ENCODE measurements around the gene VWCE.
A peak's percentile ranks its signal among the peaks of the same experiment; 100 is the strongest.

Gene VWCE

DNA sequence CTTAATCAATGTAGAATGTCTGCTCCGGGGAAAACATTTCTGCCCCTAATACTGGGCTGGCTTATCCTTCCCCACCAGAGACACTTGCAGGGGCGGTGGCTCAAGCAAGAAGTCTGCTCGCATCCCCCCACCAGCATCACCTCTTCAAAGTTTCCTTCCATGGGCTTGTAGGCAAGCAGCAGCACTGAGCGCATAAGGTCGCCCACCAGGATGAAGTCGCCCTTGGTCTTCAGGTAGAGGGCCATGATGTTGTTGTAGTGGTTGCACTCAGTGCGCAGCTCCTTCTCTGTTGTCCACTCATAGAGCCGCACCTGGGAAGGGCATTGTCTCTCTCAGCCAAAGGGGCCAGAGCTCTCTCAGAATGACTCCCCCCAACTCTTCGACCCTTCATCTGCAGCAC lies 8.6 kb upstream of the VWCE start:
- H3K36me3 Mint-ChIP-seq: peaks cover 47% of the 10 kb centered on the region
- no peak overlapping the region for H3K4me3 Mint-ChIP-seq
- no peak for ATAC-seq
- H3K27me3 Mint-ChIP-seq: no peaks in the 10 kb centered on the region
- no peaks in the 10 kb centered on the region for H3K9me3 Mint-ChIP-seq
- peaks cover 3% of the 10 kb centered on the region for H3K4me1 Mint-ChIP-seq
- no peak overlapping the region for H3K27ac Mint-ChIP-seq

DNA sequence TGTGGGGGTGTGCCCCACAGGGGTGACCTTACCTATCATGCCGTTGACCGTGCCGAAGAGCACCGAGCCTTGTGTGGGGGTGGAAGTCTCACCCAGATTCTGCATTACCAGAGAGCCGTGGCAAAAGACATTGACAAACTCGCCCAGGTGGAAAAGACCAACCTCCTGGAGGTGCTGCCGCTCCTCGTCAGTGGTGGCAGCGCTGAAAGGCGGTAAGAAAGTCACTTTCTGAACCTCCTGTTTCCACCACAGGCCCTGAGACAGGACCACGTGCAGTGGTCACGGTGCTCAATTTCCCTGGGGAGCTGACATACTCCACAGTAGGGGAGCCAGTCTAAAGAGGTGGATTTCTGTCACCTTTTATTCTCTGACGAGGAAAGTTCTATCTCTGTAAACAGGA lies 7.4 kb upstream of the VWCE start:
- H3K27me3 Mint-ChIP-seq: no peaks in the 10 kb centered on the region
- no peak overlapping the region for H3K4me3 Mint-ChIP-seq
- no peak overlapping the region for H3K27ac Mint-ChIP-seq
- peaks cover 58% of the 10 kb centered on the region for H3K36me3 Mint-ChIP-seq
- H3K4me1 Mint-ChIP-seq: peaks cover 9% of the 10 kb centered on the region
- peak; percentile 61 for ATAC-seq
- no peaks in the 10 kb centered on the region for H3K9me3 Mint-ChIP-seq

DNA sequence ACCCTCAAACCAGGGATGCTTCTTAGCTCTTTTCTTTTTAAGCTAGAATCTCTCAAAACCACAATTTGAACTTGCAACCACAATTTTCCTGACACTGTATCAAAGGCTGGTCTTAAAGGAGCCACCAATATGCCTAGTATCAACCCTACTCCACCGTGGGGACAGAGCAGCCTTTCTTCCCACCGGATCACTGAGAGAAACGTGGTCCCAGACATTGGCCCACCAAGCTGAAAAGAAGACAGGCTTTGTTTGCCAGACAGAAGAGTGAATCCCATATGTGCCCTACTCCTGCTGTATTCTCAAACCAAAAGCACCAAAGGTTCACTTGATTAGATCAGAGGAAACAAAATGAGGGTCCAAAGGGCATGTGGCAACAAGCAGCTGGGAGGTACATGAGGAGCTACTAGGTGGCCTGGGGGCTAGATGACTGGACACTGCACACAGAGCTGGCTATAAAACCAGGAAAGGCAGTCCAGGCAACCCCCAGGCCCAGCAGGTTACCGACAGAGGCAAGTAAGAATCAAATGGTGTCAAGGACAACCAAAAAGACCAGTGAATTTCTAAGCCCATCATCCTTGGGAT lies 3.6 kb upstream of the VWCE start:
- Mint-ChIP-seq H3K9me3 (no peaks in the 10 kb centered on the region), H3K27ac (no peak overlapping the region), H3K36me3 (peaks cover 59% of the 10 kb centered on the region), H3K4me3 (no peak overlapping the region), H3K27me3 (peaks cover 2% of the 10 kb centered on the region), H3K4me1 (peaks cover 32% of the 10 kb centered on the region)
- no peak for ATAC-seq

DNA sequence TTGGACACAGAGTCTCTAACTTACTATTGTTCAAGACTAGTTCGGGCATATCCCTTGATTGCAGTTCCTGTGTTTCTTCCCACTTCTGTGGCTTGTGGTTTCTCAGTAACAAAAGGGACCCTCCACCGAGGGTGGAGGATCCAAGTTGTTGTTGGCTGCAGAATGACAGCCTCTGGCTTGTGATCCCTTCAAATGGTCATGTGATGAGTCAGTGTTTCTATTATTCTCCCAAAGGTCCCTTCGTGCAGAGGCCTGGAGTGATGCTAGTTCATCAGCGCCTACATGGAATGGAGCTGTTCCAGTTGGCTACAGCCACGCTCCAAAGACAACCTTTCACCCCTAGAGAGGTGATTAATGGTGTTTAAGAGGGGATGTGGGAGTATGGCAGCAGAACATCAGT lies 2.6 kb upstream of the VWCE start:
- ATAC-seq: no peak
- no peaks in the 10 kb centered on the region for H3K9me3 Mint-ChIP-seq
- H3K27me3 Mint-ChIP-seq: peaks cover 12% of the 10 kb centered on the region
- no peak overlapping the region for H3K27ac Mint-ChIP-seq
- H3K4me1 Mint-ChIP-seq: peaks cover 38% of the 10 kb centered on the region
- peaks cover 57% of the 10 kb centered on the region for H3K36me3 Mint-ChIP-seq
- H3K4me3 Mint-ChIP-seq: peak overlapping the region; percentile 6

DNA sequence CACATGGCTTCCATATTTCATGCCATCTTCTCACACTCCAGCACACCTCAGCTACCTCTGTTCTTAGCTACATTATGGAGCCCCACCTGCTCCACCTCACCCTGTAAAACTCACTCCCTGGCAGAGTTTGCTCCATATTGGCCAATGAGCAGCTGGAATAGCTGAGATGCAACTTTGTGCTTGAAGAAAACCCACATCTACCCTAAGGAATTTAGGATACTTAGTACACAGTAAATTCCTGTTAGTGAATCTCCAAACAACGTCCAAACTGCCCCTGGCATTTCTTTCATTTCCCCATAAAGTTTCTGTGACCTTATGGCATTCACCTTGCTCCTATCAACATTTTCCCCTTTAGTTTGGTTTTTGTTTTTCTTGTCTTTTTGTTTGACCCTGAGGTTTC lies 2.2 kb upstream of the VWCE start:
- peaks cover 16% of the 10 kb centered on the region for H3K27me3 Mint-ChIP-seq
- peaks cover 54% of the 10 kb centered on the region for H3K36me3 Mint-ChIP-seq
- no peak for ATAC-seq
- peaks cover 38% of the 10 kb centered on the region for H3K4me1 Mint-ChIP-seq
- peak overlapping the region; percentile 6 for H3K4me3 Mint-ChIP-seq
- no peaks in the 10 kb centered on the region for H3K9me3 Mint-ChIP-seq
- no peak overlapping the region for H3K27ac Mint-ChIP-seq

DNA sequence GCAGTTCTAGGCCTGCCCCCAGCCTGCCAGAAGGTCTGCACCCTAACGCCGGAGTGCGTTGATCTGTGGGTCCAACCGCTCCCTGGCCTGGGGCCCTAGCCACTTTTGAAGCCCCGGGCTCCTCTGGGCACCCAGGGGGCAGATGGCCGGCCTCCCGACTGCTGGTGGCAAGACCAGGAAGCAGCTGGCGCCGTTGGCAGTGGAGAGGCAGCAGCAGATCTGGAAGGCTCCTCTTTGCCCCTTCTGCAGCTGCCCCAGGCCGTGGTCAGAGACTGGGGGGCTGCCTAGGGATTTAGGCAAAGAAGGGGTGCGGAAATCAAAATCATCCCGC lies 445 bp upstream of the VWCE start:
- no peak for ATAC-seq
- peaks cover 36% of the 10 kb centered on the region for H3K36me3 Mint-ChIP-seq

DNA sequence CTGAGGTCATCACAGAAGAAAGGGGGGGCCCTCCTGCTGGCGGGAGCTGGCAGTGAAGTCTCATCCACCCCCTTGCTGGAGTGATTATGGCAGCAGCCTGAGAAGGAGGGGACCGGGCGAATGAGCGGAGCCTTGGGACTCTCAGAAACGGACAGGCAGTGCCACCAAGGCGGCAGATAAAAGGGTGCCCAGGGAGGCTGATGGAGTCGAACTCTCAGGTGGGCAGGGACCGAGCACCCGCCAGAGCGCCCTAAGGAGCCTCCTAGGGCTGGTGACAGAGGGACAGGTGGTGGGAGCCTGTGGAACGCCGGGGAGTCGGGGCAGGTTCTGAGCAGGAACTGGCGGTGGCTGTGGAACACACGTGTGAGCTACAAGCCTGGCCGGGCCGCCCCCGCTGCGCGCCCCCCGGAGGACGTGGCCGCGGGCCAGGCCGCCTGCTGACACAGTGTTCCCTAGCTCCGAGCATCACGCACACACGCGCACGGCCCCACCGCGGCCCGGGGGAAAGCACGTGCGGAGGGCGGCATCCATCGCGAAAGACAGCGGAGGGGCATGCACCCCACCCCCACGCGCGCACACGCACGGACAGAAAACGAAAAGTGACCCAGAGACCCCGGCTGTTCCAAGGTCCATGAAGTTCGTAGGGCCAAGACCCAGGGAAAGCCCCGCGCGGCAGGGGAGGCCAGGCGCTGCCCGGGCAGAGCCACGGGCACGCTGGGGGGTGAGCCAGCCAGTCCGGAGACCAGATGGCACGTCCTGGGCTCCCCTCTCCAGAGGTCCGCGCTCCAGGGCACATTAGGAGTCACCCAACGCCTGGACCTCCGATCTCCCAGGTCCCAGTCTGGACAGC lies 1.0 kb downstream of the VWCE start:
- Mint-ChIP-seq H3K4me1 (peaks cover 38% of the 10 kb centered on the region), H3K27ac (peak overlapping the region; percentile 89), H3K9me3 (no peaks in the 10 kb centered on the region), H3K36me3 (peaks cover 23% of the 10 kb centered on the region), H3K4me3 (peak overlapping the region; percentile 81), H3K27me3 (peaks cover 20% of the 10 kb centered on the region)
- ATAC-seq: peak; percentile 71

More for the DNA sequence above, 445 bp upstream of the VWCE start:
- H3K27me3 Mint-ChIP-seq: peaks cover 20% of the 10 kb centered on the region
- no peak overlapping the region for H3K27ac Mint-ChIP-seq
- H3K4me1 Mint-ChIP-seq: peaks cover 38% of the 10 kb centered on the region
- peak overlapping the region; percentile 26 for H3K4me3 Mint-ChIP-seq
- no peaks in the 10 kb centered on the region for H3K9me3 Mint-ChIP-seq

DNA sequence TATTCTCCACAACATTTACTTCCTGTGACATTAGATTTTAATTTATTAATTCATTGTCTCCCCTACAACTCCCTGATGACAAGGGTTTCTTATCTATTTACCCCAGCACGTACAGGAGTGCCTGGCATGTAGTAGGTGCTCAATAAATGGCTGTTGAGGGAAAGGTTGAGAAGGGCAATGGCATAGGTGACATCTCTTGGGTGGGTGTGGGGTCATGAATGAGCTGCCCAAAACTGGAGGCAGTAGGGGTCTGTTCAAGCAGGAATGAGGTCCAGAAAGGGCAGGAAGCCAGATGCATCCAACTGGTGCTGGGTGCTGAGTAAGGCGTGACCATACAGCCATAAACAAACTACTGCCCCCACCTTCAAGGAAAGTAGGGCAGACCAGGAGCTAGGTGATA lies 2.8 kb downstream of the VWCE start:
- ATAC-seq: no peak
- Mint-ChIP-seq H3K27me3 (peaks cover 20% of the 10 kb centered on the region), H3K27ac (no peak overlapping the region), H3K36me3 (peaks cover 7% of the 10 kb centered on the region), H3K4me1 (peaks cover 27% of the 10 kb centered on the region), H3K4me3 (no peak overlapping the region), H3K9me3 (no peaks in the 10 kb centered on the region)

DNA sequence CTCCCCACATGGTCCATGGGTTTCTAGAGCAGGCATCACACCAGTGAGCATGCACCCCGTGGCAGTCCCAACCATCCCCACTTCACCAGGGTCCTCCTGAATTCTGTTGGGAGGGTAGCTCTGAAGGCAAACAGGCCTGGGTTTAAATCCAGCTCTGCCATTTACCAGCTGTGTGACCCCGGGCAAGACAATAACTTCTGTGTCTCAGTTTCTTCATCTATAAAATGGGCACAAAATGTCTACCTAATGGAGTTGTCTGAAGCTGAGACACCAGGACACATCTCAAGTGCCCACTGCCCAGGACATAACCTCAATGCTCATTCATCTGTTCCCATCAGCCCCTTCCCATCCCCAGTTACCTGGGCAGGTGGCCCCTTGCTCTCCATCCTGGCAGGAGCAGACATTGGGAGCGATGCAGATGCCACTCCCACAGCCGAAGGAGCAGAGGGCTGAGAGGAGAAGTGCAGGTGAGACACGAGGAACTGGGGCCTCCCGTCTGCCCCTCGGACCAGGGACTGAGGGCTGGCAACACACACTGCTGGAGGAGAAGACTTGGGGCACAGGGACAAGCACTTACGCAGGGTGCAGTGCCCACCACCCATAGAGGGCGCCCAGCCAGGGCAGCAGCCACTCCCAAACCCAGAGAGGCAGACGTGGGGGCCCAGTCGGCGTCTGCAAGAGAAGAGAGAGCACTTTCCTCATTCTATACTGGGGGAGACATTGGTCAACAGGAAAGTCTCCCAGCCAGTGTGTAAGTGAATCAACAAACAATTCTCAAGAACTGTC lies 4.0 kb downstream of the VWCE start:
- Mint-ChIP-seq H3K36me3 (no peaks in the 10 kb centered on the region), H3K27me3 (peaks cover 20% of the 10 kb centered on the region), H3K4me1 (peaks cover 19% of the 10 kb centered on the region), H3K4me3 (no peak overlapping the region), H3K27ac (no peak overlapping the region), H3K9me3 (no peaks in the 10 kb centered on the region)
- ATAC-seq: no peak

DNA sequence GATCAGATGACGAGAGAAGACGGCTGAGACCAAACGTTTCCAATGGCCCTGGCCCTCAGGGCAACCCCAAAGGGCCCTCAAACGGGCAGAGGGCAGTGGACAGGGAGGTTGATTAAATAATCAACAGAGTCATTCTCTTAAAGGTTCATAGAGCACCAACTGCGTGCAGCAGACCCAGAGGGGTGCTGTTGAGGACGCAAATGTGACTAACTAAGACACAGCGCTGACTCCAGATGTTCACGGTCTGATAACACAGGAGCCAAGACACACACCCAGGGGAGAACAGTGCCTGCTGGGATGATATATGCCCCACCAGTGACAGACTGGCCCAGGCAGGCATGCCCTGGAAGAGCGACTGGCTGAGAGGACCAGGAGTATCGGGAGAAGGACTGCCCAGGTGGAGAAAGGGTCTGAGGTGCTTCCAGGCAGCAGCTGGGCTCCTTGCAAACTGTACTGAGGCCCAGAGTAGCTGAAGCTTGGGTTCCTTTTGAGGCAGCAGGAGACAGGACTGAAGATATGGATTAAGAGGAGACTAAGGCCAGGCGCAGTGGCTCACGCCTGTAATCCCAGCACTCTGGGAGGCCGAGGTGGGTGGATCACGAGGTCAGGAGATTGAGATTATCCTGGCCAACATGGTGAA lies 7.7 kb downstream of the VWCE start:
- Mint-ChIP-seq H3K4me3 (no peak overlapping the region), H3K27ac (no peak overlapping the region), H3K9me3 (peaks cover 2% of the 10 kb centered on the region), H3K4me1 (no peaks in the 10 kb centered on the region), H3K27me3 (peaks cover 5% of the 10 kb centered on the region), H3K36me3 (peaks cover 9% of the 10 kb centered on the region)
- ATAC-seq: no peak

DNA sequence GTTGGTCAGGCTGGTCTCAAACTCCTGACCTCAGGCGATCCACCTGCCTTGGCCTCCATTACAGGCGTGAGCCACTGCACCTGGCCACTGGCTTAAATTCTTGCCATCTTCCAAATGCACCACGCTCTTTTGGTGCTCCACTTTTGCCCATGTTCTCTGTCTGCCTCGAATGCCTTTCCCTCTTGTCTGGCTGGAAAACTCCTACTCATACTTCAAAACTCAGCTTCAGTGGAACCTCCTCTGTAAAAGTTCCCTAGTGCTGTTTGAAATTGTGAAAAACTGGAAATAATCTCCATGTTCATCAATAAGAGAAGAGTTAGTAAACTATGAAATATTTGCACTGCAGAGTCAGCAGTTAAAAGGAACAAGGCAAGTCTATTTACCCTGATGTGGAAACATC lies 11.5 kb downstream of the VWCE start:
- Mint-ChIP-seq H3K36me3 (peaks cover 14% of the 10 kb centered on the region), H3K27me3 (no peaks in the 10 kb centered on the region), H3K4me3 (no peak overlapping the region), H3K4me1 (peaks cover 6% of the 10 kb centered on the region), H3K9me3 (peaks cover 5% of the 10 kb centered on the region), H3K27ac (no peak overlapping the region)
- no peak for ATAC-seq

DNA sequence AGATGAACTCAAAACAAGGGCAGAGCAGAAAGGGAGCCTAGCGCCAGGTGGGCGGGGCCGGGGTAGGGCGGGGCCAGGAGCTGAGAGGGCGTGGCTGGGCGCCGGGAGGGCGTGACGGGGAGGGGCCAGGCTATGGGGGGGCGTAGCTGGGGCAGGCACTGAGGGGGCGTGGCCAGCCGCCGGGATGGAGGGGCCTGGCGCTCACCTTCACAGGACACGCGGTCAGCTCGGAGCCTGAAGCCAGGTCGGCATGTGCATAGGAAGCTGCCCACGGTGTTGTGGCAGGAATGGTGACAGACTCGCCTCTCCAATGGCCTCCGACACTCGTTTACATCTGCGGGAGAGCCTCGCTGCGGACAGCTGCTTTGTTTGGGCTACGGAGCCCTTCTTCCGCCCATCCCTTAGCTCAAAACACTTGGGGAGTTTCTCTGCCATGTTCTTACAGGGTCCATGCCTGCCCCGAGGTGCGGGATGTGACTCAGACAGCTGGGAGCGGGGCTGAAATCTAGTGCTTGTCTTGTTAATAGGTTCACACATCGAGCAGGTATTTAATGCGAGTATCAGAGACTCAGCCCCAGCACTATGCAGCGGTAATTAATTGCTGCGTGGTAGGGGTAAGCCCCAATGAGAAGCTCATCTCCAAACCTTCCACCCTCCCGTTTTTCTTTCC lies 13.4 kb downstream of the VWCE start:
- H3K4me3 Mint-ChIP-seq: no peak overlapping the region
- H3K27me3 Mint-ChIP-seq: no peaks in the 10 kb centered on the region
- ATAC-seq: peak; percentile 45
- peaks cover 14% of the 10 kb centered on the region for H3K36me3 Mint-ChIP-seq
- H3K4me1 Mint-ChIP-seq: peaks cover 6% of the 10 kb centered on the region
- peaks cover 5% of the 10 kb centered on the region for H3K9me3 Mint-ChIP-seq
- no peak overlapping the region for H3K27ac Mint-ChIP-seq

DNA sequence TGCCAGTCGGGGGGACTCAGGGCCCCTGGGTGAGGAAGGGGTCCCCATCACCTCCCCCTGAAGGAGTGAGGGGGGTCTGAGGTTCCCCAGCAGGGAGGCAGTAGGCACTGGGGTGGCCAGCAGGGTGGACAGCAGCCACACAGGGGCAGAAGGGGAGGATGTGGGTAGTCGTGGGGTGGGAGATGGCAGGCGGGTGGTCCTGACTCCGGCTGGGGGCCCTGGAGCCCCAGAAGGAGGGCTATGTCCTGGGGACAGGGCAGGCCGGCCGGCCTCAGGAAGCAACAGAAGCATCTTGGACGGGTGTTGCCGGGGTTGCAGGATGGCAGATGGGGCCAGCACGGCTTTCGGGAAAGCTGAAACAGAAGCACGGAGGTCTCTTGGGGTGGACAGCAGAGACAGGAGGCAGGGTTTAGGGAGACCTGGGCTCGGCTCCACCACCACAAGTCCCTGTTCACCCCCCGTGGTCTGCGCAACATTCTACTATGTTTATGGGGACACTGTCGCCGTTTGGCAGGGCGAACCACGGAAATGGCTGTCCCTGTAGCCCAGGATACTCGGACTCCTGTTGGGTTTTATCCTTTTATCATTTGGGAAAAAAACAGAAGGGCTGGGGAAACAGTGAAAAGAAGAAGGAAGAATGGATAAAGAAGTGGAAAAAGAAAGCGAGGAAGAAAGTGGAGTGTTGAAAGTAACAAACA lies 14.1 kb downstream of the VWCE start:
- Mint-ChIP-seq H3K36me3 (peaks cover 14% of the 10 kb centered on the region), H3K27me3 (no peaks in the 10 kb centered on the region), H3K27ac (no peak overlapping the region), H3K9me3 (peaks cover 5% of the 10 kb centered on the region), H3K4me3 (no peak overlapping the region), H3K4me1 (peaks cover 6% of the 10 kb centered on the region)
- no peak for ATAC-seq

DNA sequence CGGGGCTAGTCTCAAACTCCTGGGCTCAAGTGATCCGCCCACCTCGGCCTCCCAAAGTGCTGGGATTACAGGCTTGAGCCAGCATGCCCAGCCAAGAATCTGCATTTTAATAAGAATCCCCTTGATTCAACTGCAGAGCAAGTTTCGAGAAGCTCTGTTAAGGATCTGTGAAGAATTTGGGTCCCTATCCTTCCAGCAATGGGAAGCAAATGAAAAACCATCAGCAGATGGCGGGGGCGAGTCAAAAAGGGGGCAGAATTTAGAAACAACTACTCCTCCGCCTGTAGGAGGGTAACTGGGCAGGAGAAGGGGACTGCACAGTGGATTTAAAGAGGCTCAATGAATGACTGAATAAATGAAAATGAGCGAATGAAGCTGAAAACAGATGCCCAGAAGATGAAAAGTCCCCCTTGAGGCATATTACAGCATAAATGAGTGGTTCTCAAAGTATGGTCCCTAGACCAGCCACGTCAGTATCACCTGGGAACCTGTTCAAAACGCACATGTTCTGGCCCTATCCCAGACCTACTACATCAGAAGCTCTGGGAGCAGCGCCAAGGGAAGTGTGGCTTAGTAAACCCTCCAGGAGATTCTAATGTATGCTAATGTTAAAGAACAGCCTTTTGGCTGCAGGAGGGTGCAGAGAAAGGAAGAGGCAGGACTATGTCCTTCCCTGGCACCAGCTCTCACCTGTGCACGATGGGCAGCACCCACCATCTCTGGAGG lies 15.0 kb downstream of the VWCE start:
- Mint-ChIP-seq H3K4me1 (peaks cover 6% of the 10 kb centered on the region), H3K36me3 (peaks cover 14% of the 10 kb centered on the region)

More for the DNA sequence above, 15.0 kb downstream of the VWCE start:
- Mint-ChIP-seq H3K27ac (no peak overlapping the region), H3K4me3 (no peak overlapping the region), H3K27me3 (no peaks in the 10 kb centered on the region), H3K9me3 (peaks cover 5% of the 10 kb centered on the region)
- no peak for ATAC-seq
